Urinary bladder (tissue), 4 donors: ENCODE results near the gene ZNF286A. TPM values are rescaled to one million over a fixed set of nuclear protein-coding genes. Genes with fewer than 3 reads are reported as not detected.
"Not testable (repeated sequence)": the region's sequence is repeated elsewhere in the genome, so short reads cannot be mapped to it uniquely, and the experiment has no call there.

Experiments
- DNase-seq: peaks from one replicate; pipeline ENCODE4 v3.0.0-alpha.2; 2015; ENCODE audit errors: extremely low spot score
- H3K27ac ChIP-seq: one replicate; pipeline ENCODE4 v1.5.1; 2013; ENCODE audit warnings: low read depth, mild to moderate bottlenecking, moderate library complexity
- H3K36me3 ChIP-seq: one replicate; pipeline ENCODE4 v1.6.1; 2013; ENCODE audit warnings: mild to moderate bottlenecking, moderate library complexity; ENCODE audit not compliant: insufficient read depth
- H3K4me1 ChIP-seq: one replicate; pipeline ENCODE4 v1.6.1; 2013; ENCODE audit warnings: mild to moderate bottlenecking, moderate library complexity; ENCODE audit not compliant: insufficient read depth
- H3K4me3 ChIP-seq: one replicate; pipeline ENCODE4 v1.5.1; 2013; ENCODE audit warnings: low read depth, low read length
- WGBS: extraction: QIAGEN DNeasy Blood & Tissue Kit; methylation state at CpG from one replicate; pipeline ENCODE4 v1.1.7; 2013; 5-methylcytosine and 5-hydroxymethylcytosine counted together
- polyA plus RNA-seq: library from polyadenylated mRNA; stranded (reverse); fragments of 200-250 nt; gene quantifications from one replicate; pipeline ENCODE4 v1.2.3, GENCODE V29; 2013
- total RNA-seq: library from RNA; depleted of rRNA; stranded (reverse); fragments of >200 nt; gene quantifications from one replicate; pipeline ENCODE4 v1.2.3, GENCODE V29; 2014
- donor health status: healthy with polysubstance abuse.
- donor health status: healthy.

The ZNF286A gene
- total and polyA plus RNA-seq, 2 donors: 9.4 to 50.4 TPM

GRCh38 chr17:15663176-15663575, 36.4 kb upstream of the ZNF286A start:
- no peak for DNase-seq
- Histone ChIP-seq H3K4me1 (no peaks in the 10 kb centered on the region), H3K4me3 (no peak overlapping the region), H3K27ac (no peak overlapping the region), H3K36me3 (no peaks in the 10 kb centered on the region)
- WGBS: 91% methylated on average over 6 of the region's 6 CpGs

- Histone ChIP-seq H3K4me1 (no peaks in the 10 kb centered on the region), H3K27ac (no peak overlapping the region), H3K4me3 (no peak overlapping the region), H3K36me3 (no peaks in the 10 kb centered on the region)
- no peak for DNase-seq
- 96% methylated on average over 5 of the region's 5 CpGs for WGBS
Observed at GRCh38 chr17:15663691-15664090, 35.9 kb upstream of the ZNF286A start.

- not testable (repeated sequence) for H3K36me3 ChIP-seq, H3K27ac ChIP-seq, DNase-seq, H3K4me3 ChIP-seq, H3K4me1 ChIP-seq
- 50% methylated on average over 5 of the region's 5 CpGs for WGBS
Observed at GRCh38 chr17:15669526-15669925, 30.0 kb upstream of the ZNF286A start.

GRCh38 chr17:15674640-15675039, 24.9 kb upstream of the ZNF286A start:
- H3K4me3 ChIP-seq, H3K4me1 ChIP-seq, H3K27ac ChIP-seq, DNase-seq, H3K36me3 ChIP-seq: not testable (repeated sequence)
- WGBS: 72% methylated on average over 1 of the region's 1 CpG

- DNase-seq, H3K4me3 ChIP-seq: not testable (repeated sequence)
- 92% methylated on average over 6 of the region's 6 CpGs for WGBS
Observed at GRCh38 chr17:15675991-15676390, 23.6 kb upstream of the ZNF286A start.

GRCh38 chr17:15683135-15683534, 16.4 kb upstream of the ZNF286A start:
- not testable (repeated sequence) for H3K4me3 ChIP-seq, DNase-seq, H3K4me1 ChIP-seq, H3K36me3 ChIP-seq, H3K27ac ChIP-seq
- WGBS: 94% methylated on average over 3 of the region's 3 CpGs

More at GRCh38 chr17:15675991-15676390, 23.6 kb upstream of the ZNF286A start:
- not testable (repeated sequence) for H3K27ac ChIP-seq, H3K36me3 ChIP-seq, H3K4me1 ChIP-seq

GRCh38 chr17:15683824-15684478, 15.6 kb upstream of the ZNF286A start, which contains the start of gene TRIM16:
TRIM16 (minus strand) TSS chr17:15684311; CDS start chr17:15651609, 32,702 bp downstream.
- H3K27ac ChIP-seq: not testable (repeated sequence)

GRCh38 chr17:15687494-15687893, 12.1 kb upstream of the ZNF286A start:
- not testable (repeated sequence) for H3K4me1 ChIP-seq, H3K27ac ChIP-seq, H3K4me3 ChIP-seq, H3K36me3 ChIP-seq, DNase-seq
- 95% methylated on average over 1 of the region's 1 CpG for WGBS

More at GRCh38 chr17:15683824-15684478, 15.6 kb upstream of the ZNF286A start, which contains the start of gene TRIM16:
- H3K36me3 ChIP-seq, H3K4me1 ChIP-seq: not testable (repeated sequence)
- H3K4me3 ChIP-seq: peak within 1 kb of the TSS; percentile 51
- 2% methylated on average over 35 of the region's 35 CpGs for WGBS
- peak; percentile 11 for DNase-seq

- not testable (repeated sequence) for H3K27ac ChIP-seq, H3K36me3 ChIP-seq, DNase-seq
Observed at GRCh38 chr17:15698967-15699366, 585 bp upstream of the ZNF286A start.

GRCh38 chr17:15699937-15700336, 385 bp downstream of the ZNF286A start:
- H3K36me3 ChIP-seq, H3K27ac ChIP-seq, H3K4me1 ChIP-seq, DNase-seq: not testable (repeated sequence)
- peak overlapping the region; percentile 34 for H3K4me3 ChIP-seq
- WGBS: 0% methylated on average over 10 of the region's 21 CpGs

More at GRCh38 chr17:15698967-15699366, 585 bp upstream of the ZNF286A start:
- peak overlapping the region; percentile 34 for H3K4me3 ChIP-seq
- WGBS: 12% methylated on average over 1 of the region's 3 CpGs
- not testable (repeated sequence) for H3K4me1 ChIP-seq

GRCh38 chr17:15704239-15704638, 4.7 kb downstream of the ZNF286A start:
- DNase-seq, H3K27ac ChIP-seq, H3K36me3 ChIP-seq, H3K4me1 ChIP-seq, H3K4me3 ChIP-seq: not testable (repeated sequence)
- WGBS: 99% methylated on average over 24 of the region's 33 CpGs

- H3K4me1 ChIP-seq, H3K4me3 ChIP-seq, H3K36me3 ChIP-seq, DNase-seq, H3K27ac ChIP-seq: not testable (repeated sequence)
- WGBS: 98% methylated on average over 32 of the region's 32 CpGs
Observed at GRCh38 chr17:15704813-15705212, 5.3 kb downstream of the ZNF286A start.

- not testable (repeated sequence) for H3K4me3 ChIP-seq, H3K36me3 ChIP-seq, DNase-seq, H3K27ac ChIP-seq, H3K4me1 ChIP-seq
- 96% methylated on average over 3 of the region's 3 CpGs for WGBS
Observed at GRCh38 chr17:15708879-15709278, 9.3 kb downstream of the ZNF286A start.
